CD4-positive, alpha-beta T cell treated with Interleukin-6 at 100 ng/mL for 8 hours (primary cell): ENCODE measurements around the gene GANC.

Experiments
- DNase-seq: peaks from one replicate; pipeline ENCODE4 v3.0.0-alpha.2; 2020; ENCODE audit warnings: mixed read lengths, low spot score

The GANC gene

GRCh38 chr15:42344763-42345162 lies 71.8 kb downstream of the GANC start:
- DNase-seq = no peak

- no peak for DNase-seq
Observed at GRCh38 chr15:42345504-42345903, 72.5 kb downstream of the GANC start.

GRCh38 chr15:42348083-42348482 lies 75.1 kb downstream of the GANC start:
- DNase-seq = no peak

- DNase-seq = no peak
Observed at GRCh38 chr15:42349186-42349585, 76.2 kb downstream of the GANC start.

- no peak for DNase-seq
Observed at GRCh38 chr15:42352401-42352800, 79.4 kb downstream of the GANC start.

GRCh38 chr15:42353061-42353460 lies 80.1 kb downstream of the GANC start:
- no peak for DNase-seq

- no peak for DNase-seq
Observed at GRCh38 chr15:42354824-42355223, 81.8 kb downstream of the GANC start.

GRCh38 chr15:42355291-42355690 lies 82.3 kb downstream of the GANC start:
- DNase-seq = no peak

- no peak for DNase-seq
Observed at GRCh38 chr15:42356851-42357250, 83.8 kb downstream of the GANC start.

GRCh38 chr15:42358141-42358540 lies 85.1 kb downstream of the GANC start:
- no peak for DNase-seq

GRCh38 chr15:42359249-42359648 lies 86.2 kb downstream of the GANC start, which contains the start of gene CAPN3:
TSS of gene CAPN3 (plus strand) at chr15:42359501. CDS start at chr15:42359806, 305 bp downstream.
- DNase-seq = no peak

GRCh38 chr15:42359985-42360384 lies 87.0 kb downstream of the GANC start:
- no peak for DNase-seq

GRCh38 chr15:42360535-42361112 lies 87.6 kb downstream of the GANC start:
- no peak for DNase-seq

- no peak for DNase-seq
Observed at GRCh38 chr15:42363487-42363886, 90.5 kb downstream of the GANC start.

GRCh38 chr15:42363942-42364341 lies 90.9 kb downstream of the GANC start:
- DNase-seq = no peak

- DNase-seq = no peak
Observed at GRCh38 chr15:42364529-42364928, 91.5 kb downstream of the GANC start.

GRCh38 chr15:42365921-42366550 lies 93.0 kb downstream of the GANC start:
- no peak for DNase-seq

GRCh38 chr15:42367041-42367440 lies 94.0 kb downstream of the GANC start:
- no peak for DNase-seq

GRCh38 chr15:42368096-42368495 lies 95.1 kb downstream of the GANC start:
- no peak for DNase-seq

- DNase-seq = no peak
Observed at GRCh38 chr15:42371096-42371495, 98.1 kb downstream of the GANC start.

GRCh38 chr15:42373274-42373673 lies 100.3 kb downstream of the GANC start:
- DNase-seq = no peak

GRCh38 chr15:42373936-42374335 lies 100.9 kb downstream of the GANC start:
- DNase-seq = no peak

GRCh38 chr15:42374810-42375209 lies 101.8 kb downstream of the GANC start:
- DNase-seq = no peak

- DNase-seq = no peak
Observed at GRCh38 chr15:42375252-42375651, 102.3 kb downstream of the GANC start.
